H1 (cell line): ENCODE data around the gene EPB41L2. TPM values are rescaled to one million over a fixed set of nuclear protein-coding genes. Genes with fewer than 3 reads are reported as not detected.

Experiments
- CHD7 ChIP-seq: fragments of 300-600 bp; sonication (generic); IDR thresholded peaks from 2 replicates; pipeline ENCODE4 v1.7.1; 2012; ENCODE audit warnings: low read length, moderate library complexity, mild to moderate bottlenecking, inconsistent platforms; ENCODE audit not compliant: insufficient replicate concordance
- E2F6 ChIP-seq: IDR thresholded peaks from 2 replicates; pipeline ENCODE4 v1.6.1; 2012; ENCODE audit warnings: inconsistent platforms
- GTF2F1 ChIP-seq: IDR thresholded peaks from 2 replicates; pipeline ENCODE4 v1.6.1; 2012; ENCODE audit warnings: low read depth, low read length, improper control_type of control experiment, borderline replicate concordance
- KDM5A ChIP-seq: fragments of 200-600 bp; IDR thresholded peaks from 2 replicates; pipeline ENCODE4 v1.7.1; 2012; ENCODE audit warnings: mild to moderate bottlenecking, low read length, inconsistent platforms, mixed read lengths
- MAX ChIP-seq: IDR thresholded peaks from 2 replicates; pipeline ENCODE4 v1.6.1; 2012; ENCODE audit warnings: inconsistent platforms
- PHF8 ChIP-seq: fragments of 200-600 bp; sonication (generic); conservative IDR thresholded peaks from 2 replicates; pipeline ENCODE4 v1.7.1; 2012; ENCODE audit warnings: low read depth, mild to moderate bottlenecking, inconsistent platforms, low read length, moderate library complexity
- RFX5 ChIP-seq: IDR thresholded peaks from 2 replicates; pipeline ENCODE4 v1.6.1; 2011; ENCODE audit warnings: low read depth, low read length, improper control_type of control experiment, borderline replicate concordance
- TEAD4 ChIP-seq: IDR thresholded peaks from 2 replicates; pipeline ENCODE4 v1.6.1; 2012; ENCODE audit warnings: low read depth, low read length, inconsistent platforms, mixed read lengths
- polyA plus RNA-seq, 7 experiments: library from polyadenylated mRNA; depleted of rRNA in 3 of 7; stranded (reverse) in 5 of 7; unstranded in 2 of 7; fragments of >200 nt in 5 of 7; fragments of 200-250 nt in 2 of 7; gene quantifications; 1 replicate in 5 of 7; 2 replicates in 1 of 7; 4 replicates in 1 of 7; pipeline versions ENCODE4 v1.2.1 to v1.2.3, GENCODE V29; 2011 to 2013; ENCODE audit warnings: missing spikeins in 2 of 7, mixed read lengths in 2 of 7
- total RNA-seq: library from RNA; stranded (reverse); fragmentation: NEBNext Ultra II Directional; extraction: Animal tissue kit (Norgen Biotek cat#: 25700); gene quantifications from 2 replicates; pipeline ENCODE4 v1.2.1, GENCODE V29; 2021

EPB41L2 gene
- total and polyA plus RNA-seq, 2 of the 8 experiments (the other 6 are each of a cell fraction or from before 2014, with no cell fraction given): 22.5 to 123 TPM

GRCh38 chr6:130822736-130823135 is 240.3 kb downstream of the EPB41L2 start (continued):
- TF ChIP-seq RFX5 (no peak), PHF8 (no peak), KDM5A (no peak), MAX (no peak), TEAD4 (no peak), E2F6 (no peak), CHD7 (no peak), GTF2F1 (no peak)
